Cardiac muscle cell (in vitro differentiated cells and primary cell): ENCODE results near the gene RGS11. TPM values are rescaled to one million over a fixed set of nuclear protein-coding genes. Genes with fewer than 3 reads are reported as not detected.

Experiments used
- DNase-seq, 2 donors: peaks; one replicate each; pipeline versions ENCODE4 v3.0.0 to v3.0.0-alpha.2; 2010 to 2017; ENCODE audit warnings: low read depth in 1 of 2, low spot score in 1 of 2
- H3K27ac ChIP-seq: fragments of 200-600 bp; sonication (generic); 2 replicates; pipeline ENCODE4 v1.5.1; 2016
- H3K27me3 ChIP-seq: fragments of 200-600 bp; sonication (generic); 2 replicates; pipeline ENCODE4 v1.6.0; 2016; ENCODE audit warnings: control low read depth
- H3K36me3 ChIP-seq: fragments of 200-600 bp; sonication (generic); 2 replicates; pipeline ENCODE4 v1.5.1; 2016; ENCODE audit warnings: control low read depth
- H3K4me1 ChIP-seq: fragments of 200-600 bp; sonication (generic); 2 replicates; pipeline ENCODE4 v1.8.1; 2017; ENCODE audit warnings: low read depth, mild to moderate bottlenecking, mixed run types
- H3K4me3 ChIP-seq: fragments of 200-600 bp; sonication (generic); 2 replicates; pipeline ENCODE4 v1.5.1; 2016; ENCODE audit warnings: mild to moderate bottlenecking
- H3K9me3 ChIP-seq: fragments of 200-600 bp; sonication (generic); 2 replicates; pipeline ENCODE4 v1.5.1; 2017; ENCODE audit warnings: low read depth, mild to moderate bottlenecking, control low read depth
- CTCF ChIP-seq: IDR thresholded peaks from 2 replicates; pipeline ENCODE4 v1.5.1; 2012; ENCODE audit warnings: low read depth, mild to moderate bottlenecking, low read length
- polyA plus RNA-seq: library from polyadenylated mRNA; unstranded; fragments of >200 nt; fragmentation: Nextera tagmentation; extraction: Ambion mirVana; gene quantifications from 2 replicates; pipeline ENCODE4 v1.2.1, GENCODE V29; 2016
- total RNA-seq: library from RNA; depleted of rRNA; stranded (reverse); fragments of >200 nt; gene quantifications from 2 replicates; pipeline ENCODE4 v1.2.3, GENCODE V29; 2016

The RGS11 gene
- total and polyA plus RNA-seq, 2 experiments from 2014 or later = 12.0 to 14.8 TPM

GRCh38 chr16:265711-266110, 10.0 kb downstream of the RGS11 start:
- Histone ChIP-seq H3K27ac (peak overlapping the region; percentile 36), H3K9me3 (no peaks in the 10 kb centered on the region)
- DNase-seq = no peak

GRCh38 chr16:265002-265529, 10.7 kb downstream of the RGS11 start:
- Histone ChIP-seq H3K9me3 (no peaks in the 10 kb centered on the region), H3K36me3 (peaks cover 25% of the 10 kb centered on the region), H3K4me1 (no peaks in the 10 kb centered on the region), H3K27me3 (no peaks in the 10 kb centered on the region), H3K4me3 (no peak overlapping the region), H3K27ac (no peak overlapping the region)
- no peak for DNase-seq
- no peak for TF ChIP-seq CTCF

More at GRCh38 chr16:265711-266110, 10.0 kb downstream of the RGS11 start:
- H3K4me1 ChIP-seq = no peaks in the 10 kb centered on the region
- H3K27me3 ChIP-seq = no peaks in the 10 kb centered on the region
- peaks cover 20% of the 10 kb centered on the region for H3K36me3 ChIP-seq
- no peak overlapping the region for H3K4me3 ChIP-seq
- TF ChIP-seq CTCF = no peak

GRCh38 chr16:264440-264951, 11.2 kb downstream of the RGS11 start:
- no peak for DNase-seq
- Histone ChIP-seq H3K27ac (no peak overlapping the region), H3K36me3 (peaks cover 29% of the 10 kb centered on the region), H3K4me3 (no peak overlapping the region), H3K4me1 (no peaks in the 10 kb centered on the region), H3K9me3 (no peaks in the 10 kb centered on the region), H3K27me3 (no peaks in the 10 kb centered on the region)
- TF ChIP-seq CTCF = no peak

- Histone ChIP-seq H3K27ac (no peak overlapping the region), H3K4me3 (no peak overlapping the region), H3K36me3 (peaks cover 29% of the 10 kb centered on the region), H3K4me1 (no peaks in the 10 kb centered on the region), H3K27me3 (no peaks in the 10 kb centered on the region), H3K9me3 (no peaks in the 10 kb centered on the region)
- no peak for DNase-seq
- no peak for TF ChIP-seq CTCF
Observed at GRCh38 chr16:263944-264343, 11.8 kb downstream of the RGS11 start.

GRCh38 chr16:263182-263774, 12.5 kb downstream of the RGS11 start:
- TF ChIP-seq CTCF = no peak
- Histone ChIP-seq H3K9me3 (no peaks in the 10 kb centered on the region), H3K36me3 (peaks cover 29% of the 10 kb centered on the region), H3K27me3 (no peaks in the 10 kb centered on the region), H3K4me3 (no peak overlapping the region), H3K27ac (no peak overlapping the region), H3K4me1 (no peaks in the 10 kb centered on the region)
- no peak for DNase-seq
